AG10803 (cell line): ENCODE results near the gene RRBP1.
A peak's percentile ranks its signal among the peaks of the same experiment; 100 is the strongest.

Experiments
- DNase-seq: peaks from one replicate; pipeline ENCODE4 v3.0.0; 2010; ENCODE audit warnings: low read depth
- H3K4me3 ChIP-seq: 2 replicates; pipeline ENCODE4 v1.5.1; 2011; ENCODE audit warnings: mild to moderate bottlenecking, low read length, control low read depth
- CTCF ChIP-seq: conservative IDR thresholded peaks from 2 replicates; pipeline ENCODE4 v1.5.1; 2011; ENCODE audit warnings: mild to moderate bottlenecking, low read length, control low read depth, inconsistent platforms

Gene RRBP1

GRCh38 chr20:17723301-17723691, 41.3 kb upstream of the RRBP1 start:
- H3K4me3 ChIP-seq: no peak overlapping the region
- no peak for DNase-seq
- no peak for TF ChIP-seq CTCF

- no peak for TF ChIP-seq CTCF
- no peak overlapping the region for H3K4me3 ChIP-seq
- DNase-seq: no peak
These were observed 40.7 kb upstream of the RRBP1 start for GRCh38 chr20:17722493-17723300.

- DNase-seq: no peak
- H3K4me3 ChIP-seq: no peak overlapping the region
- peak; percentile 25 for TF ChIP-seq CTCF
These were observed 39.9 kb upstream of the RRBP1 start for GRCh38 chr20:17721802-17722486.

GRCh38 chr20:17720755-17721154, 38.7 kb upstream of the RRBP1 start:
- TF ChIP-seq CTCF: no peak
- H3K4me3 ChIP-seq: no peak overlapping the region
- no peak for DNase-seq

- no peak overlapping the region for H3K4me3 ChIP-seq
- TF ChIP-seq CTCF: no peak
- no peak for DNase-seq
These were observed 34.3 kb upstream of the RRBP1 start for GRCh38 chr20:17716331-17716730.

GRCh38 chr20:17715075-17715474, 33.0 kb upstream of the RRBP1 start:
- no peak for DNase-seq
- no peak overlapping the region for H3K4me3 ChIP-seq
- TF ChIP-seq CTCF: no peak

- TF ChIP-seq CTCF: no peak
- no peak overlapping the region for H3K4me3 ChIP-seq
- no peak for DNase-seq
These were observed 32.6 kb upstream of the RRBP1 start for GRCh38 chr20:17714597-17714996.
